ENCODE results near the gene MPLKIP.
"Not testable (repeated sequence)": the region's sequence is repeated elsewhere in the genome, so short reads cannot be mapped to it uniquely, and the experiment has no call there.

Gene MPLKIP

DNA sequence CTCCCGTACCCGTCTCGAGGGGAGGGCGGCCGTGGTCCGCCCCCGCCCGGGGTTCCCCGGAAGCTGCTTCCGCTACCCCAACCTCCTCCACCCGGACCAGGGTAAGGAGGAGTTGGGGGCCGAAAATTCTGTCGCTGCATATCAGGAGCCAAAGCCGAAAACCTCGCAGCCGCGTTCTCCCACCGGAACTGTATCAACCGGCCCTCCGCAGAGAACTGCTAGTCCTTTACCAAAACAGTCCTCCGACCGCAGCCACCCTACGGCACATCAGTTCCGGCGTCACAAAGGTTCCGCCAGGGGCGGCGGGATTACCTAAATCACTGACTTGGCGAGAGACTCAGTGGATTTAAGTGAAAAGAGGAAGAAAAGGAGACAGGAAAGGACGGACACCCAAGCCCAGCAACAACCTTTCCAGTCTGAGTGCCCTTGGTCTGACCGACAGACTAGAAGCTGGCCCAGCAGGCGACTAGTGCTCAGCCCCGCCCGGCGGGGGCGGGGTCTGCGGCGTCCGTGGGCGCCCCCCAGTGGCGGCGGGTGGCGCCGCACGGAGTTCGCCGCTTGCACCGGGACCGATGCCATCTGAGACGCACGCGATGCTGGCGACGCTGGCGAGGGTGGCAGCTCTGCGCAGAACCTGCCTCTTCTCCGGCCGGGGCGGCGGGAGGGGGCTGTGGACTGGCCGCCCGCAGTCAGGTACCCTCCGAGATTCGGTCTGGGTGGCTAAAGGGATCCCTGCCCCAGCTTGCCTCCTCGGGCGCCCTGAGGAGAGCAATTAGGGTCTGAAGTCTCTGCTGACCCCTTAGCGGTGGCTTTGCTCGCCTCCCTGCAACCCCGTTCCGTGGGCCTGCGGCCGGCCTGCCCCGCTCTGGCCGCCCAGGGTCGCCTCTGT lies at the start of gene MPLKIP, which contains the start of gene SUGCT:
Gene MPLKIP (minus strand): TSS at position 195 of the 889 bp plus-strand sequence. CDS start 55 bp downstream, at position 140.
Gene SUGCT (plus strand): TSS at position 578 of the 889 bp plus-strand sequence.
- Histone ChIP-seq H3K9ac (peak within 1 kb of the TSS; percentile 95), H2AFZ (ENCODE audit: low read depth) (peak within 1 kb of the TSS; percentile 76), H3K79me2 (ENCODE audit: insufficient read depth, low read depth) (peaks cover 41% of the 10 kb centered on the region), H3K27ac (peak within 1 kb of the TSS; percentile 83), H3K4me2 (peak within 1 kb of the TSS; percentile 81), H4K20me1 (ENCODE audit: insufficient read depth) (no peaks in the 10 kb centered on the region), H3K36me3 (ENCODE audit: insufficient read depth) (no peaks in the 10 kb centered on the region), H3K4me3 (IDR thresholded peaks at IDR 0.05; ENCODE audit: insufficient read depth, low read depth, low read length) (no peak within 1 kb of the TSS), H3K27me3 (ENCODE audit: insufficient read depth, low read depth) (no peaks in the 10 kb centered on the region), H3K4me1 (ENCODE audit: low read depth, poor library complexity, severe bottlenecking) (peaks cover 15% of the 10 kb centered on the region)
- TF ChIP-seq, protein P1, sequence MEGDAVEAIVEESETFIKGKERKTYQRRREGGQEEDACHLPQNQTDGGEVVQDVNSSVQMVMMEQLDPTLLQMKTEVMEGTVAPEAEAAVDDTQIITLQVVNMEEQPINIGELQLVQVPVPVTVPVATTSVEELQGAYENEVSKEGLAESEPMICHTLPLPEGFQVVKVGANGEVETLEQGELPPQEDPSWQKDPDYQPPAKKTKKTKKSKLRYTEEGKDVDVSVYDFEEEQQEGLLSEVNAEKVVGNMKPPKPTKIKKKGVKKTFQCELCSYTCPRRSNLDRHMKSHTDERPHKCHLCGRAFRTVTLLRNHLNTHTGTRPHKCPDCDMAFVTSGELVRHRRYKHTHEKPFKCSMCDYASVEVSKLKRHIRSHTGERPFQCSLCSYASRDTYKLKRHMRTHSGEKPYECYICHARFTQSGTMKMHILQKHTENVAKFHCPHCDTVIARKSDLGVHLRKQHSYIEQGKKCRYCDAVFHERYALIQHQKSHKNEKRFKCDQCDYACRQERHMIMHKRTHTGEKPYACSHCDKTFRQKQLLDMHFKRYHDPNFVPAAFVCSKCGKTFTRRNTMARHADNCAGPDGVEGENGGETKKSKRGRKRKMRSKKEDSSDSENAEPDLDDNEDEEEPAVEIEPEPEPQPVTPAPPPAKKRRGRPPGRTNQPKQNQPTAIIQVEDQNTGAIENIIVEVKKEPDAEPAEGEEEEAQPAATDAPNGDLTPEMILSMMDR (conservative IDR thresholded peaks at IDR 0.05; ENCODE audit: low read depth, low read length), result peak; percentile 94

DNA sequence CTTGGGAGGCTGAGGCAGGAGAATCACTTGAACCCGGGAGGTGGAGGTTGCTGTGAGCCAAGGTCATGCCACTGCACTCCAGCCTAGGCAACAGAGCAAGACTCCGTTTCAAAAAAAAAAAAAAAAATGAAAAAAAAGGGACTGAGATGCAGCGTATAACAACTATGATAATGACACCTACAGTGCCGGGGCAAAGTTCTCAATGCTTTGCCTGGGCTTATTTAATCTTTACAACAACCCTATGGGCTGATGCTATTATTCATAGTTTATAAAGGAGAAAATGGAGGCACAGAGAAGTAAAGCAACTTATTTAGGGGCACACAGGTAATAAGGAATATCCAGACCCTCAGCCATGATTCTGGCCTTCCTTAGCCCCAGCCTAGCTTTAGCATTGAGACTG lies 48.0 kb upstream of the MPLKIP start:
- Histone ChIP-seq H3K4me3 (IDR thresholded peaks at IDR 0.05; ENCODE audit: insufficient read depth, low read depth, low read length) (no peak overlapping the region), H3K4me1 (ENCODE audit: low read depth, poor library complexity, severe bottlenecking) (no peaks in the 10 kb centered on the region), H4K20me1 (ENCODE audit: insufficient read depth) (no peaks in the 10 kb centered on the region), H3K36me3 (ENCODE audit: insufficient read depth) (no peaks in the 10 kb centered on the region), H3K27me3 (ENCODE audit: insufficient read depth, low read depth) (no peaks in the 10 kb centered on the region), H3K4me2 (no peak overlapping the region), H3K27ac (no peak overlapping the region), H3K9ac (no peak overlapping the region), H3K79me2 (ENCODE audit: insufficient read depth, low read depth) (no peaks in the 10 kb centered on the region), H2AFZ (ENCODE audit: low read depth) (no peak overlapping the region)
- TF ChIP-seq, protein P1 (conservative IDR thresholded peaks at IDR 0.05; ENCODE audit: low read depth, low read length), result no peak

DNA sequence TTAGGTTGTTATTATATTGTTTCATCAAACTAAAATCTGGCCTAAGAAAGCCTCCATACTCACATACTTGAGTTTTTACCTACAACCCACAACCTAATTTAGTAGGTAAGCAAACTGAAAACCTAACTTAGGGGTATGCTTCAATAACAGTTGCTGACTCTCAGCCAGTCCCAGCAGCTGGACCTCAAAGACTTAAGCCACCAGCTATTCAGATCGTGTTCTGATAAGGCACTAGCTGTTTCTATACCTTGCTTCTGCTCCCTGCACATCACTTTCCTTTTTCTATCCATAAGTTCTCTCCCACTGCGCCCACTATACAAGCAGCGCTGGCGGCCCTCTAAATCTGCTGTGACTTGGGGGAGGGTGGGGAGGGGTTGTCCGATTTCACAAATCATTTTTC lies 42.6 kb upstream of the MPLKIP start:
- Histone ChIP-seq H3K79me2 (ENCODE audit: insufficient read depth, low read depth) (no peaks in the 10 kb centered on the region), H2AFZ (ENCODE audit: low read depth) (no peak overlapping the region), H3K9ac (no peak overlapping the region), H3K4me2 (no peak overlapping the region), H3K27ac (no peak overlapping the region), H4K20me1 (ENCODE audit: insufficient read depth) (no peaks in the 10 kb centered on the region), H3K27me3 (ENCODE audit: insufficient read depth, low read depth) (no peaks in the 10 kb centered on the region), H3K4me3 (IDR thresholded peaks at IDR 0.05; ENCODE audit: insufficient read depth, low read depth, low read length) (no peak overlapping the region), H3K4me1 (ENCODE audit: low read depth, poor library complexity, severe bottlenecking) (no peaks in the 10 kb centered on the region), H3K36me3 (ENCODE audit: insufficient read depth) (no peaks in the 10 kb centered on the region)
- TF ChIP-seq, protein P1 (conservative IDR thresholded peaks at IDR 0.05; ENCODE audit: low read depth, low read length), result no peak

DNA sequence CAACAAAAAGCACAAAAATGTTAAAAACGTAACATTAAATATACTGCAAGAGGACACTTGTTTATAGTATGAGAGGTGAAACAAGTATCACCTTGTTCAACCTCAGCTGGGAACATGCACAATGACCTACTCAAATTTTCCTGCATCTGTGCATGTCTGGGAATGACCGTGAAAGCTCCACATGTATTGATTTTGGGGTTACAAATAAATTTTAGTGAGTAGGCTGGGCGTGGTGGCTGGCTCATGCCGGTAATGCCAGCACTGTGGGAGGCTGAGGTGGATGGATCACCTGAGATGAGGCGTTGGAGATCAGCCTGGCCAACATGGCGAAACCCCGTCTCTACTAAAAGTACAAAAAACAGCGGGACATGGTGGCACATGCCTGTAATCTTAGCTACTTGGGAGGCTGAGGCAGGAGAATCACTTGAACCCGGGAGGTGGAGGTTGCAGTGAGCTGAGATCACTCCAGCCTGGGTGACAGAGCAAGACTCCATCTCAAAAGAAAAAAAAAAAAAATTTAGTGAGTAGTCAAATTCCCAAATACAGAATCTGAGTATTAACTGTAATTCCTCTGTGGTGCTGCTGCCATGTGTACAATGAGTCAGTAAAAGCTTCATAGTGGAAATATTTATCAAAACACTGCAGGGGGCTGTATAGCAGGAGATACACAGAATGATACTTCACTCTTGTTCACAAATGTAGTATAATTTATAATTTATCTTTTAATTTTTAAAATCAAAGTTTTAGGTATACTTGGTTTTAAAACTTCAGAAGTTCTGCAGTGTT lies 41.5 kb upstream of the MPLKIP start:
- Histone ChIP-seq H3K4me1 (ENCODE audit: low read depth, poor library complexity, severe bottlenecking) (no peaks in the 10 kb centered on the region), H2AFZ (ENCODE audit: low read depth) (no peak overlapping the region), H3K36me3 (ENCODE audit: insufficient read depth) (no peaks in the 10 kb centered on the region), H3K27me3 (ENCODE audit: insufficient read depth, low read depth) (no peaks in the 10 kb centered on the region), H3K9ac (no peak overlapping the region), H3K79me2 (ENCODE audit: insufficient read depth, low read depth) (no peaks in the 10 kb centered on the region), H3K27ac (no peak overlapping the region), H3K4me2 (no peak overlapping the region), H3K4me3 (IDR thresholded peaks at IDR 0.05; ENCODE audit: insufficient read depth, low read depth, low read length) (no peak overlapping the region), H4K20me1 (ENCODE audit: insufficient read depth) (no peaks in the 10 kb centered on the region)
- TF ChIP-seq, protein P1 (conservative IDR thresholded peaks at IDR 0.05; ENCODE audit: low read depth, low read length), result no peak

DNA sequence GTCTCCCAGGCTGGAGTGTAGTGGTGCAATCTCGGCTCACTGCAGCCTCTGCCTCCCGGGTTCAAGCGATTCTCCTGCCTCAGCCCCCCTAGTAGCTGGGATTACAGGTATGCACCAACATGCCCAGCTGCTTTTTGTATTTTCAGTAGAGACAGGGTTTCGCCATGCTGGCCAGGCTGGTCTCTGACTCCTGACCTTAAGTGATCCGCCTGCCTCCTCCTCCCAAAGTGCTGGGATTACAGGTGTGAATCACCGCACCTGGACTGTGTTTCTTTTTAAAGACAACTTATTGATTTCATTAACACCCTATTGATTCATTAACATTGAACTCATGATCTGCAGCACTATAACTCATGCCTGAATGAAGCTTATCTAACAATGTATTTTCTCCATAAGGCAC lies 40.8 kb upstream of the MPLKIP start:
- not testable (repeated sequence) for H3K27me3 ChIP-seq (ENCODE audit: insufficient read depth, low read depth); H3K36me3 ChIP-seq (ENCODE audit: insufficient read depth); H3K4me1 ChIP-seq (ENCODE audit: low read depth, poor library complexity, severe bottlenecking); H3K4me3 ChIP-seq (IDR thresholded peaks at IDR 0.05; ENCODE audit: insufficient read depth, low read depth, low read length); H3K9ac ChIP-seq; H3K27ac ChIP-seq; H3K4me2 ChIP-seq; H2AFZ ChIP-seq (ENCODE audit: low read depth); H3K79me2 ChIP-seq (ENCODE audit: insufficient read depth, low read depth); H4K20me1 ChIP-seq (ENCODE audit: insufficient read depth)

DNA sequence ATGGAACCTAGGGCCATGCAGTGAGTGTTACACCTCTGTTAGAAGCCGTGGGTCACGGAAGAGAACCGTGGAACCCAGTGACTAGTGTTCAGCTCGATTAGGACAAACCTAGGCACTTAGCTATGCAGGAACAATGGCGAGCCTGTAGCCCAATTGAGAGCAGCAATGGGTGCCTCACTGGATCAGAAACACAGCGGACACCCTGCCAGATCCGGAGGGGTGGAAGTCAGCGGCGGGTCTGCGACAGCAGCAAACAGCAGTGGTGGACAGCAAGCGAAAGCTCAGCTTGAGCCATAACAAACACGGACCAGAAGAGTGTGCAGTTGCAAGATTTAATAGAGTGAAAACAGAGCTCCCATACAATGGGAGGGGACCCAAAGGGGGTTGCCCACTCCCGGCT lies 38.7 kb upstream of the MPLKIP start:
- not testable (repeated sequence) for H3K4me1 ChIP-seq (ENCODE audit: low read depth, poor library complexity, severe bottlenecking); H3K4me2 ChIP-seq

More for the DNA sequence above, 38.7 kb upstream of the MPLKIP start:
- H3K4me3 ChIP-seq (IDR thresholded peaks at IDR 0.05; ENCODE audit: insufficient read depth, low read depth, low read length); H2AFZ ChIP-seq (ENCODE audit: low read depth); H3K9ac ChIP-seq; H3K79me2 ChIP-seq (ENCODE audit: insufficient read depth, low read depth); H3K27me3 ChIP-seq (ENCODE audit: insufficient read depth, low read depth); H3K36me3 ChIP-seq (ENCODE audit: insufficient read depth); H3K27ac ChIP-seq; H4K20me1 ChIP-seq (ENCODE audit: insufficient read depth): not testable (repeated sequence)

Data from KMS-11 (cell line).